ENCODE data around the gene PALLD. TPM values are rescaled to one million over a fixed set of nuclear protein-coding genes. Genes with fewer than 3 reads are reported as not detected.

The PALLD gene
- total and polyA plus RNA-seq, 2 of the 13 experiments (the other 11 are each of a cell fraction or from before 2014, with no cell fraction given) = 0.50 to 1.5 TPM

GRCh38 chr4:168919706-168920324, 423.0 kb downstream of the PALLD start (continued):
- TF ChIP-seq GPBP1L1 (CRISPR knock-in tag; IDR thresholded peaks at IDR 0.05) = no peak
- 0 out of 2 replicates have a peak, but pooled peaks have one; percentile 29 for TF ChIP-seq ZNF362 (CRISPR knock-in tag; IDR thresholded peaks at IDR 0.05; ENCODE audit: borderline replicate concordance)
- no peak for TF ChIP-seq PCBP2 (optimal IDR thresholded peaks at IDR 0.05; ENCODE audit: low read depth, low read length, poor library complexity, severe bottlenecking)
- TF ChIP-seq CCDC6 (CRISPR knock-in tag; IDR thresholded peaks at IDR 0.05) = no peak
- TF ChIP-seq ARNT (IDR thresholded peaks at IDR 0.05) = no peak
- TF ChIP-seq ZNF766 (CRISPR knock-in tag; IDR thresholded peaks at IDR 0.05; ENCODE audit: borderline replicate concordance) = no peak
- no peak for TF ChIP-seq CBX2 (IDR thresholded peaks at IDR 0.05; ENCODE audit: low read depth, low read length)
- no peak for TF ChIP-seq CBX2 (CRISPR knock-in tag; IDR thresholded peaks at IDR 0.05; ENCODE audit: low read depth)
- TF ChIP-seq U2AF1 (optimal IDR thresholded peaks at IDR 0.05; ENCODE audit: low read depth, low read length) = no peak
- no peak for TF ChIP-seq EZH2 (conservative IDR thresholded peaks at IDR 0.05; ENCODE audit: low read depth, low read length)
- no peak for TF ChIP-seq SOX5 (CRISPR knock-in tag; IDR thresholded peaks at IDR 0.05; ENCODE audit: borderline replicate concordance)
- TF ChIP-seq PAX8 (CRISPR knock-in tag; IDR thresholded peaks at IDR 0.05; ENCODE audit: borderline replicate concordance) = no peak
- TF ChIP-seq ATM (IDR thresholded peaks at IDR 0.05; ENCODE audit: borderline replicate concordance) = no peak
- TF ChIP-seq CERS6 (CRISPR knock-in tag; IDR thresholded peaks at IDR 0.05) = no peak
- TF ChIP-seq MZF1 (CRISPR knock-in tag; IDR thresholded peaks at IDR 0.05; ENCODE audit: borderline replicate concordance) = no peak
- no peak for TF ChIP-seq NFE2L2 (IDR thresholded peaks at IDR 0.05; ENCODE audit: low read length)
- no peak for TF ChIP-seq GATAD1 (CRISPR knock-in tag; IDR thresholded peaks at IDR 0.05)
- TF ChIP-seq ZMYM3 (CRISPR knock-in tag; IDR thresholded peaks at IDR 0.05) = peak; percentile 8; the same call in 1 of the 2 replicates
- no peak for TF ChIP-seq ZNF749 (CRISPR knock-in tag; IDR thresholded peaks at IDR 0.05; ENCODE audit: borderline replicate concordance)
- TF ChIP-seq PITX1 (CRISPR knock-in tag; IDR thresholded peaks at IDR 0.05) = peak; percentile 46; the same call in 1 of the 2 replicates
- TF ChIP-seq NR2F6 (IDR thresholded peaks at IDR 0.05) = peak; percentile 63
- no peak for TF ChIP-seq NR2F6 (CRISPR knock-in tag; IDR thresholded peaks at IDR 0.05)
- TF ChIP-seq ZMYM4 (CRISPR knock-in tag; IDR thresholded peaks at IDR 0.05) = 0 out of 2 replicates have a peak, but pooled peaks have one; percentile 53
- TF ChIP-seq ZNF737 (CRISPR knock-in tag; IDR thresholded peaks at IDR 0.05; ENCODE audit: borderline replicate concordance) = no peak
- TF ChIP-seq ARID2 (CRISPR knock-in tag; IDR thresholded peaks at IDR 0.05; ENCODE audit: borderline replicate concordance) = no peak
